GM18507 (cell line): ENCODE measurements around the gene ADAMTS12.

Experiments
- DNase-seq: peaks from one replicate; pipeline ENCODE4 v3.0.0; 2011; ENCODE audit warnings: low read depth; ENCODE audit not compliant: insufficient read length; ENCODE audit errors: extremely low spot score
- FAIRE-seq: peaks from 2 replicates; lab custom pipeline; 2011; peaks lifted over from hg19 to GRCh38; lab: Jason Lieb, UNC

Gene ADAMTS12

GRCh38 chr5:33785571-33785970 is 106.2 kb downstream of the ADAMTS12 start:
- DNase-seq (no peak), FAIRE-seq (no peak)

DNA sequence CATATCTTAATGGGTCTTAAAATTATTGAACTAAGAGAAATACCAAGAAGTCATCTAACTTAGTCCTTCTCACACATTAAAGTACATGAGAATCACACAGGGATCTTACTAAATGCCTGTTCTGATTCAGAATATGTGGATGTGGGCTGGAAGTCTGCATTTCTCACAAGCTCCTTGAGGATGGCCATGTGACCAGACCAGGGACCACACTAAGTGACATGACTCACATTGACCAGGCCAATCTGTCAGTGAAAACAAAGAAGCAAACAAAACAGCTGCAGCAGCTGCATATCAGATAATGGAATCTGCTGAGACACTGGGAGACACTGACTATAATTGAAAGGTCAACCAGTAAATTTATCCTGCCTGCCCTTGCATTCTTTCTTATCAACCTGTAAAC is 110.5 kb downstream of the ADAMTS12 start:
- FAIRE-seq: no peak

GRCh38 chr5:33776151-33776660 is 115.6 kb downstream of the ADAMTS12 start:
- FAIRE-seq (no peak), DNase-seq (no peak)

More for the DNA sequence above, 110.5 kb downstream of the ADAMTS12 start:
- no peak for DNase-seq

DNA sequence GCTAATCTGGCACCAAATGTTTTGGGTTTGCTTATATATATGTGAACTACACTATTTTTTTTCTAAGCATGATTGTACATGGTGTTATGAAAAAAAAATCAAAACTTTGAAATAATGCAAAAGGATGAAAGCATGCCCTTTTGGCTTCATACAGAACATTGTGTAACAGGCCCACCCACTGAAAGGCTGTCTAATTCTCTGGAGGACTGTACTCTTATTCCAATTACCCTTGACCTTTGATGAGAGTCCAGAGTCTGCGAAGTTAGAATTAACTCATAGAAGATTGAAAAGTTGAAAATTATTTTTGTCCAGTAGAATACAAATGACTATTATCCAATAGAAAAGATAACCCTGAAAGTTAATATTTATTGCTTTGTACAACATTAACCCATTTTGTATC is 117.4 kb downstream of the ADAMTS12 start:
- no peak for FAIRE-seq

GRCh38 chr5:33772380-33772897 is 119.4 kb downstream of the ADAMTS12 start:
- DNase-seq (no peak), FAIRE-seq (no peak)

More for the DNA sequence above, 117.4 kb downstream of the ADAMTS12 start:
- DNase-seq: no peak

DNA sequence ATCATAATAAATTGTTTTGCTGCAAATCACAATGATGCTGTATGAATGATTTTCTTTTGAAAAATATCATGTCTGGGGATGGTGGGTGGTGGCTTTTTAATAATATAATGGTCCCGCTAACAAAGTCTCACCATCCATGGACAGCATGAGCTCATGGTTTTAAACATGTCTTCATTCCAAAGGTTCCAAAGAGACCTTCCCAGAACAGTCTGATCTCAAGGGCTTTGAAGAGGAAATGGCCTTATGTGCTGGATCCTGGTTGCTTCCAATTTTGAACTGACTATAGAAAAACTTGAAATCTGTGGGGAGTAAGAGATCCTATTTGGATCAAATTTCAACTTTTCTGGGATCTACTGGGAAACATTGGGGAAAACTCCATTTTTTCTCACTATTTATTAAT is 121.8 kb downstream of the ADAMTS12 start:
- no peak for FAIRE-seq
- no peak for DNase-seq

GRCh38 chr5:33769196-33769595 is 122.6 kb downstream of the ADAMTS12 start:
- DNase-seq (no peak), FAIRE-seq (no peak)

GRCh38 chr5:33766023-33766422 is 125.8 kb downstream of the ADAMTS12 start:
- FAIRE-seq: peak; percentile 9
- no peak for DNase-seq

DNA sequence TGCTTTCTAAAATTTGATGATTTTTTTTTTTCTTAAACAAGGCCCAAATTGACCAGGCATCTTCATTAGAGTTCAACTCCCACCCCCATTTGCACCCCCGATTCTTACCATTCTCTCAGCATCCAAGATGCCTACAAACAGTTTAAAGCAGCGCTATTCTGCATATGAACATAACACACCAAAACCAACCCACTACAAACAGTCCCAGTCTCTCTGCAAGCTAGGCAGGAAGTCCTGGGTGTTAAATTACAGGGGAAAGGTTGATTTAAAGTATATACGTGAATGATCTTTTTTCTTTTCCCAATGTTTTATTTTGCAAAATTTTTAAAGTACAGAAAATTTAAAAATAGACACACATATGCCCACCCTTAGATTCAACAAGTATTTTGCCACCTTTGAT is 127.0 kb downstream of the ADAMTS12 start:
- FAIRE-seq (no peak), DNase-seq (no peak)

GRCh38 chr5:33763435-33763834 is 128.4 kb downstream of the ADAMTS12 start:
- FAIRE-seq (no peak), DNase-seq (no peak)

DNA sequence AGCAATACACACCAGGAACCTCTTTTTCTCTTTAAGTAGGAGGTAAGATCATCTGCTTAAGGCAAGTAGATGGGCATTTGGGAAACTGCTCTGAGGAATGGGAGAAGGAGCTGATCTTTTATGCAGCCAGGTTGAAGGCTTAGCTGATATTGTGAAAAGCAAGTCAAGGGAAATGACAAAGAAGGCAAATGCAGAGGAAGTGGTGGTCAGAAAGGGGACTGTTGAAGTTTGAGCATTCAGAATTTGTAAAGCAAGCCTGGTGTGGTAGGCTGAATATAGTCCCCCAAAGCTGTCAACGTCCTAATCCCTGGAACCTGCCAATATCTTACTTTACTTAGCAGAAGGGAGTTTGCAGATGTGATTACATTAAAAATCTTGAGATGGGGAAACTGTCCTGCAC is 128.9 kb downstream of the ADAMTS12 start:
- DNase-seq (no peak), FAIRE-seq (no peak)

DNA sequence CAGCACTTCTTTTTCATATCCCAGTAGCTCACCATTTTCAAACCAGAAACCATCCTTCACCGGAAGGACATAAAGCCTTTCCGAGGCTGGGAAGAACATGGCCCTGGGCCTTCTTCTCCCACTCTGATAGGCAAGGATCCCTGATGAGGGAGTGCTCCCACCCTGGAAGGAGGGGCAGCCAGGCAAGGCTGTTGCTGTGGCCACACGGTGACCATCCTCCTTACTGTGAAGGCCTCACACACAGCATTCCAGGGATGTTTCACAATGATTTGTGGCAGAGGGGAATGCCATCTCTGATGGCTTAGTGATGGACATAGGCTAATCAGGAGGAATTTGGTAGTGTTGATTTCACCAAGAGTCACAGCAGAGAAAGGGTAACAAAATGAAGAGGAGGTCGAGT is 130.7 kb downstream of the ADAMTS12 start:
- FAIRE-seq (no peak), DNase-seq (no peak)

DNA sequence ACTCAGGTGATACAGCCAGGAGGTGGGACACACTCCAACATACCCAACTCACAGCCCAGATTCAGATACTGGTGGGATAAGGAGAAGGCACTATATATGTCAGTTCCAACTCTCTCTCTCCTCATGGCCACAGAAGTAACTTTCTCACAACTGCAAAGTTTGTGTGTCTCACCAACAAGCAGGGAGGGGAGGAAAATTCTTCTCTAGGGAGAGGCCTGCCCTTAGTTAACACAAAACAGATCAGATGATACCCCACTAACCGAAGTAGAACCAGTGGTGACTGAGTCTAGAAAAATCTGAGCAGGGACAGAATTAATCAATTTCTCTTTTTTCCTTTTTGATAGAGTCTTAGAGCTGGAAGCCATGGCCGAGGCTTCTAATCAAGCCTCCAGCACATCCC is 133.1 kb downstream of the ADAMTS12 start:
- FAIRE-seq: no peak
- DNase-seq: no peak

DNA sequence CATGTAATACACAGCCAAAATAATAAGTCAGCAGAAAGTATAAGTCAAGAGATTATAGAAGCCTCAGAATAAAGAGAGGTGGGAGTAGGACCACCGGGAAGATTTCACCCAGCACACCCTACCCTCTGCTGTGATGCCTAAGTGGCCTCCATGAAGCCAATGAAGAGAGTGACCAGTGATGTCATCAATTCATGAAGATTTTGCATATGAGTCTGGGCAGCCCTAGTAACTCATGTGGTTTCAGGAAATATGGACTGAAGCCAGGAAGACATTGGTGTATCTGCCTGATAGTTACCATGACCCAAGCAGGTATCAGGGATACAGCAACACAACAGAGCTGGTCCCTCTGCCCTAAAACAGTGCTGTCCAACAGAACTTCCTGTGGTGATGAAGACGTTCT is 135.3 kb downstream of the ADAMTS12 start:
- FAIRE-seq: no peak
- no peak for DNase-seq

GRCh38 chr5:33755231-33755630 is 136.6 kb downstream of the ADAMTS12 start:
- DNase-seq: no peak
- no peak for FAIRE-seq

GRCh38 chr5:33753704-33754103 is 138.1 kb downstream of the ADAMTS12 start:
- FAIRE-seq (no peak), DNase-seq (no peak)

- DNase-seq (no peak), FAIRE-seq (no peak)
Observed at GRCh38 chr5:33748754-33749153, 143.0 kb downstream of the ADAMTS12 start.

DNA sequence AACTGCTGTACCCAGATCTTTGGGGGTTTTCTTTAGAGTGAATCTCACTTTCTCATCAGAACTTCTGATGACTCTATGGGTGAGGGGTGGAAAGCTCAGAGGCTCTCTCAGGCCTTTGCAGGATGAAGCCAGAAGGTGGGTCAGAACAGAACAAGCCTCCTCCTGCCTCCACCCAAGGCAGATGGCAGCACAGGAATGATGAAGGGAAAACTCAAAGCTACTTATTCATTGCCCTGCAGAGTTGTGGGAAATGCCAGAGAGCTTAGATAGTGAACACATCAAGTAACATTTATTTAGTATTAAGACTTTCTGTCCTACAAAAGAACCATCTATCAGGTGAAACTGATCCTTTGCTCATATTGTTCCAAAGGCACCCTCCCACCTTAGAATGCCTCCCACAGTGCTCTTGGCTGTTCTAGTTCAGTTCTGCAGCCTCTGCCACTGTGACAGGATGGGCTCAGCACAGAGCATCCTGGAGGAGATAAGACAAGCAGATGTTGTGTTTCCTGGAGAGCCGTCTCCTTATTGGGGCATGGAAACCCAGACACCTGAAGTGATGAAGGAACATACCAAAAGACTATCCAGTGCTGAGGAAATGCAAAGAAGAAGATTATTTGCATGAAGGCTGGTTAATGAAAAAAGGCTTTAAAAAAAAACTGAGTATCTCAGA is 146.6 kb downstream of the ADAMTS12 start:
- no peak for FAIRE-seq
- no peak for DNase-seq

DNA sequence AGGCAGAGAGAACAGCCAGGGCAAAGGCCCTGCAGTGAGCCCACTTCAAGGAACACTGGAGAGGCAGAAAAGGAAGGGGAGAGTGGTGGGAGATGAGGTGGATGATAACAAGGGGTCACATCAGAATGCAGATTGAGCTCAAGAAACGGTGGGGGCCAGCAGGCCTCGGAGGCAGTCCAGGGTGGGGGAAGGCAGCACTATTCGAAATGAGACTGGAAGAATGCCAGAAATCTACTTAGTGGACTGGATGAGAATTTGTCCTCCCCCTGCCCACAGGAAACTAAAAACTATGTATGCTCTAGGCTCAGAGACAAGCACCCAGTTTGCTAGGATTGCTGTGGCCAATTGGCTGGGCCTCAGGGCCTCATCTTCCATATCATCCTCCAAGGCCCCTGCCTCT is 148.7 kb downstream of the ADAMTS12 start:
- no peak for DNase-seq
- no peak for FAIRE-seq

GRCh38 chr5:33742181-33742580 is 149.6 kb downstream of the ADAMTS12 start:
- FAIRE-seq (no peak), DNase-seq (no peak)

DNA sequence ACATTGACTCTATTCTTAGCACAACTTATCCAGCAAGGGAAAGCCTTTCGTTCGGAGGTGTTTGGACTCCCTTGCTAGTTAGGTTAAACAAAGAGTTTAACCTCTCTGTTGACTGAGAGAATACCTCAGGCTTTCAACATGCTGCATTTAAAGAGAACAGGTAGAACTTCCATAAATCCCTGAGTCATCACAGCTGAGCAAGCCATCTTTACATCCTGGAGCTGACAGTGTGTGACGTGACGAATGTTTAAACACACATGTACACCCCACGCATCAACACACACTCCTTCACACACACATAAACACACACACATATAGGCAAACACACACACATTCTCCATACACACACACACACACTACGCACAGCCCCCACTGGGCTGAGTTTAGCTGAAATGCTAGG is 152.8 kb downstream of the ADAMTS12 start:
- DNase-seq (no peak), FAIRE-seq (no peak)
